K562 (cell line): ENCODE results near the gene PPP1R3C. TPM values are rescaled to one million over a fixed set of nuclear protein-coding genes. Genes with fewer than 3 reads are reported as not detected.
A peak's percentile ranks its signal among the peaks of the same experiment; 100 is the strongest.

Source experiments
- ARID2 ChIP-seq: fragments of 450-650 bp; IDR thresholded peaks from 2 replicates; pipeline ENCODE4 v1.6.1; 2017; ENCODE audit warnings: antibody characterized with exemption, mild to moderate bottlenecking
- BCL6 ChIP-seq: fragments of 250-450 bp; sonication (Bioruptor Pico); IDR thresholded peaks from 2 replicates; pipeline ENCODE4 v1.4.0; 2020
- EP300 ChIP-seq: IDR thresholded peaks from 2 replicates; pipeline ENCODE4 v1.6.1; 2012; ENCODE audit warnings: low read length, improper control_type of control experiment
- EZH2 ChIP-seq: IDR thresholded peaks from 2 replicates; pipeline ENCODE4 v1.6.1; 2012; ENCODE audit warnings: low read depth, mild to moderate bottlenecking, inconsistent platforms, low read length, borderline replicate concordance
- FIP1L1 ChIP-seq: fragments of 200-400 bp; formaldehyde crosslinking; IDR thresholded peaks from 2 replicates; pipeline ENCODE4 v1.6.1; 2018; ENCODE audit warnings: mild to moderate bottlenecking, low read depth, low read length; ENCODE audit not compliant: poor library complexity, severe bottlenecking
- HDAC3 ChIP-seq: fragments of 450-650 bp; IDR thresholded peaks from 2 replicates; pipeline ENCODE4 v1.6.1; 2018; ENCODE audit warnings: borderline replicate concordance, mild to moderate bottlenecking, moderate library complexity; ENCODE audit not compliant: partially characterized antibody
- IFI16 ChIP-seq: fragments of 250-450 bp; sonication (Bioruptor Pico); IDR thresholded peaks from 2 replicates; pipeline ENCODE4 v2.1.2; 2022; ENCODE audit warnings: mild to moderate bottlenecking, inconsistent platforms
- PHTF2 ChIP-seq: fragments of 250-450 bp; sonication (Bioruptor Pico); IDR thresholded peaks from 2 replicates; pipeline ENCODE4 v1.5.0; 2021; ENCODE audit warnings: mild to moderate bottlenecking
- PRDM10 ChIP-seq: fragments of 450-650 bp; IDR thresholded peaks from 2 replicates; pipeline ENCODE4 v1.6.1; 2018; ENCODE audit not compliant: partially characterized antibody
- STAT6 ChIP-seq: sonication (generic); formaldehyde crosslinking; IDR thresholded peaks from 2 replicates; pipeline ENCODE4 v1.8.1; 2023; ENCODE audit warnings: mild to moderate bottlenecking, missing genetic modification reagents
- SUPT5H ChIP-seq: fragments of 450-650 bp; IDR thresholded peaks from 2 replicates; pipeline ENCODE4 v1.6.1; 2016
- ZNF75A ChIP-seq: fragments of 450-650 bp; formaldehyde crosslinking; IDR thresholded peaks from 2 replicates; pipeline ENCODE4 v1.4.0; 2020; ENCODE audit warnings: mild to moderate bottlenecking
- polyA plus RNA-seq, 8 experiments: library from polyadenylated mRNA; depleted of rRNA in 4 of 8; stranded (reverse) in 5 of 8; unstranded in 3 of 8; fragments of >200 nt; fragmentation: Nextera tagmentation in 2 of 8; fragmentation: Illumina TruSeq in 1 of 8; extraction: Ambion mirVana in 2 of 8; extraction: Trizol in 1 of 8; gene quantifications; 2 replicates each; pipeline versions ENCODE4 v1.2.1 to v1.2.3, GENCODE V29; 2011 to 2014; ENCODE audit warnings: inconsistent platforms in 1 of 8, missing spikeins in 1 of 8
- total RNA-seq, 7 experiments: library from RNA; depleted of rRNA in 6 of 7; stranded (reverse); fragments of >200 nt in 6 of 7; fragmentation: Illumina TruSeq in 2 of 7; extraction: Trizol in 2 of 7; gene quantifications; 2 replicates each; pipeline versions ENCODE4 v1.2.1 to v1.2.3, GENCODE V29; 2011 to 2021; ENCODE audit warnings: low replicate concordance in 1 of 7

The PPP1R3C gene
- total and polyA plus RNA-seq, 9 of the 15 experiments (the other 6 are each of a cell fraction or from before 2014, with no cell fraction given), result 0.06 to 0.24 (median 0.12) TPM; not detected in 3

- no peak for TF ChIP-seq PRDM10
- no peak for TF ChIP-seq FIP1L1
- TF ChIP-seq SUPT5H, result no peak
- TF ChIP-seq ARID2, result no peak
- 0 out of 2 replicates have a peak, but pooled peaks have one; percentile 47 for TF ChIP-seq ZNF75A (CRISPR knock-in tag)
- no peak for TF ChIP-seq PHTF2 (CRISPR knock-in tag)
- no peak for TF ChIP-seq HDAC3
- no peak for TF ChIP-seq EZH2
- no peak for TF ChIP-seq IFI16 (CRISPR knock-in tag)
- no peak for TF ChIP-seq BCL6 (CRISPR knock-in tag)
- TF ChIP-seq EP300, result peak; percentile 90
- TF ChIP-seq STAT6 (CRISPR knock-in tag), result no peak
These were observed 41.7 kb downstream of the PPP1R3C start (continued) for GRCh38 chr10:91590904-91591796.
